ENCODE data around the gene ADAM15. TPM values are rescaled to one million over a fixed set of nuclear protein-coding genes. Genes with fewer than 3 reads are reported as not detected.

The ADAM15 gene
- total and polyA plus RNA-seq, 2 of the 8 experiments (the other 6 are each of a cell fraction or from before 2014, with no cell fraction given), result 32.9 to 37.6 TPM

- no peak for TF ChIP-seq BRCA1 (IDR thresholded peaks at IDR 0.05; ENCODE audit: low read depth, low read length)
- TF ChIP-seq, protein P1, sequence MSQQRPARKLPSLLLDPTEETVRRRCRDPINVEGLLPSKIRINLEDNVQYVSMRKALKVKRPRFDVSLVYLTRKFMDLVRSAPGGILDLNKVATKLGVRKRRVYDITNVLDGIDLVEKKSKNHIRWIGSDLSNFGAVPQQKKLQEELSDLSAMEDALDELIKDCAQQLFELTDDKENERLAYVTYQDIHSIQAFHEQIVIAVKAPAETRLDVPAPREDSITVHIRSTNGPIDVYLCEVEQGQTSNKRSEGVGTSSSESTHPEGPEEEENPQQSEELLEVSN (IDR thresholded peaks at IDR 0.05), result no peak
- TF ChIP-seq GTF2F1 (IDR thresholded peaks at IDR 0.05; ENCODE audit: borderline replicate concordance, low read depth, low read length), result no peak
Measured at GRCh38 chr1:155037851-155038441, 13.2 kb upstream of the ADAM15 start (continued).

Measured in H1 (cell line).